CD14-positive monocyte (primary cell): Measurements from ENCODE around the gene CAMK2A. TPM values are rescaled to one million over a fixed set of nuclear protein-coding genes. Genes with fewer than 3 reads are reported as not detected.

ENCODE experiments used
- DNase-seq, 3 donors: peaks; one replicate each; pipeline ENCODE4 v3.0.0-alpha.2; 2011 to 2022
- H2AFZ ChIP-seq: 2 replicates; pipeline ENCODE4 v1.6.0; 2012; ENCODE audit warnings: mild to moderate bottlenecking, low read depth, low read length, inconsistent platforms; ENCODE audit not compliant: insufficient read depth, poor library complexity, severe bottlenecking
- H3K27ac ChIP-seq, 2 donors: 1 replicate in 1 of 2; 2 replicates in 1 of 2; pipeline ENCODE4 v1.5.1; 2012 to 2013; ENCODE audit warnings: low read length in 2 of 2, control low read depth in 1 of 2, inconsistent platforms in 1 of 2, low read depth in 1 of 2, mild to moderate bottlenecking in 1 of 2
- H3K27me3 ChIP-seq, 2 donors: one replicate each; pipeline versions ENCODE4 v1.6.0 to v1.6.1; 2011 to 2013; ENCODE audit warnings: low read length in 2 of 2; ENCODE audit not compliant: control insufficient read depth in 2 of 2, insufficient read depth in 2 of 2
- H3K36me3 ChIP-seq, 2 donors: replicated peaks in 1 of 2; 1 replicate in 1 of 2; 2 replicates in 1 of 2; pipeline versions ENCODE4 v1.5.1 to v1.6.1; 2012 to 2013; ENCODE audit warnings: low read length in 2 of 2, control low read depth in 1 of 2, inconsistent platforms in 1 of 2, mild to moderate bottlenecking in 1 of 2; ENCODE audit not compliant: insufficient read depth in 2 of 2, control insufficient read depth in 1 of 2
- H3K4me1 ChIP-seq, 2 donors: 1 replicate in 1 of 2; 2 replicates in 1 of 2; pipeline versions ENCODE4 v1.5.1 to v1.6.1; 2012 to 2013; ENCODE audit warnings: low read length in 2 of 2, control low read depth in 1 of 2, inconsistent platforms in 1 of 2, mild to moderate bottlenecking in 1 of 2, moderate library complexity in 1 of 2; ENCODE audit not compliant: insufficient read depth in 2 of 2, control insufficient read depth in 1 of 2
- H3K4me2 ChIP-seq: replicated peaks from 2 replicates; pipeline ENCODE3; 2012; ENCODE audit warnings: low read length, moderate library complexity, mild to moderate bottlenecking; ENCODE audit not compliant: poor library complexity, severe bottlenecking; ENCODE audit errors: extremely low read depth
- H3K4me3 ChIP-seq, 3 experiments: fragments of 200-600 bp in 1 of 3; sonication (generic) in 1 of 3; replicated peaks in 1 of 3; 1 replicate in 2 of 3; 2 replicates in 1 of 3; pipeline ENCODE4 v1.5.1; 2011 to 2013; ENCODE audit warnings: low read length in 3 of 3, mild to moderate bottlenecking in 3 of 3, control low read depth in 2 of 3, low read depth in 2 of 3, inconsistent platforms in 1 of 3, moderate library complexity in 1 of 3
- H3K79me2 ChIP-seq: 2 replicates; pipeline ENCODE4 v1.6.0; 2012; ENCODE audit warnings: mild to moderate bottlenecking, control low read depth, inconsistent platforms, low read length, moderate library complexity; ENCODE audit not compliant: insufficient read depth
- H3K9ac ChIP-seq: 2 replicates; pipeline ENCODE4 v1.6.0; 2017; ENCODE audit warnings: low read length, mild to moderate bottlenecking; ENCODE audit not compliant: insufficient read depth, poor library complexity, severe bottlenecking
- H3K9me3 ChIP-seq, 2 donors: replicated peaks in 1 of 2; 1 replicate in 1 of 2; 2 replicates in 1 of 2; pipeline versions ENCODE4 v1.5.1 to v1.6.1; 2012 to 2013; ENCODE audit warnings: low read length in 2 of 2, control low read depth in 1 of 2; ENCODE audit not compliant: control insufficient read depth in 1 of 2, insufficient read depth in 1 of 2
- H4K20me1 ChIP-seq: 2 replicates; pipeline ENCODE4 v1.6.0; 2012; ENCODE audit warnings: mild to moderate bottlenecking, low read length, control low read depth, moderate library complexity; ENCODE audit not compliant: insufficient read depth
- H3K27ac Mint-ChIP-seq, 7 donors: one replicate each; pipeline ENCODE4 v1.8.0; 2020; ENCODE audit warnings: mild to moderate bottlenecking in 7 of 7, mixed read lengths in 7 of 7, moderate library complexity in 6 of 7, inconsistent platforms in 2 of 7
- H3K27me3 Mint-ChIP-seq, 3 donors: one replicate each; pipeline ENCODE4 v1.8.0; 2021 to 2022; ENCODE audit warnings: low read depth in 3 of 3, mild to moderate bottlenecking in 3 of 3, mixed read lengths in 3 of 3, moderate library complexity in 3 of 3, inconsistent platforms in 1 of 3
- H3K36me3 Mint-ChIP-seq, 2 donors: one replicate each; pipeline ENCODE4 v1.8.0; 2020; ENCODE audit warnings: mixed read lengths in 2 of 2, inconsistent platforms in 1 of 2, mild to moderate bottlenecking in 1 of 2
- H3K4me1 Mint-ChIP-seq: one replicate; pipeline ENCODE4 v1.8.0; 2020; ENCODE audit warnings: mild to moderate bottlenecking, mixed read lengths
- H3K4me3 Mint-ChIP-seq, 2 donors: one replicate each; pipeline ENCODE4 v1.8.0; 2020; ENCODE audit warnings: mild to moderate bottlenecking in 2 of 2, mixed read lengths in 2 of 2, moderate library complexity in 1 of 2
- H3K9me3 Mint-ChIP-seq, 7 donors: one replicate each; pipeline ENCODE4 v1.8.0; 2020 to 2022; ENCODE audit warnings: mixed read lengths in 7 of 7, mild to moderate bottlenecking in 6 of 7, moderate library complexity in 6 of 7, inconsistent platforms in 2 of 7
- WGBS: methylation state at CpG from one replicate; pipeline ENCODE4 v1.1.5; 2013; ENCODE audit warnings: missing lambda C conversion rate; ENCODE audit not compliant: insufficient coverage; 5-methylcytosine and 5-hydroxymethylcytosine counted together
- intact Hi-C, 2 donors: fragments of 100-400 bp; cut with micrococcal nuclease; formaldehyde crosslinking; loops; one replicate each; pipeline versions ENCODE4 v1.15.0 to v1.15.1; 2023
- polyA plus RNA-seq, 3 donors: library from polyadenylated mRNA; depleted of rRNA in 1 of 3; unstranded in 2 of 3; stranded (reverse) in 1 of 3; fragments of 300-500 nt in 2 of 3; fragments of >200 nt in 1 of 3; fragmentation: Illumina TruSeq in 2 of 3; gene quantifications; 1 replicate in 2 of 3; 2 replicates in 1 of 3; pipeline ENCODE4 v1.2.3, GENCODE V29; 2012 to 2021
- TF ChIP-seq, protein P1 (sequence below): fragments of 200-600 bp; IDR thresholded peaks from one replicate; pipeline ENCODE4 v1.8.0; 2022; ENCODE audit warnings: antibody characterized with exemption, mild to moderate bottlenecking

The CAMK2A gene
- polyA plus RNA-seq, 3 donors: not detected

DNA sequence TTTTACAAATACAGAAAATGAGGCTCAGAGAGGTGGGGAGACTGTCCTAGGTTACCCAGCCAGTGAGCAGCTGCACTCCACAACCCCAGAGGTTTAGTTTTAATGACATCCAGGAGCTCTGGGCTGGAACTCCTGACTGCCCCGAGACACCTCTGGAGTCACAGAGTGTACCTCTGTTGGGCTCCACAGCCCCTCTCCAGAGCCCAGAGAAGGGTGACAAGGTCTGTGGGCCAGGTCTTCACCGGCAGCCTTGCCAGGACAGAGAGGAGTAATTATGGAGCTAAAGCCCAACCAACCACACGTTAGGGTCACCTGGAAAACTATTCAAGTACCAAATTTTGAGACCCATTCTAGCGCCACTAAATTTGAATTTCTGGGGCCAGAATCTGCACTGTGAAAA is 111.9 kb downstream of the CAMK2A start:
- Mint-ChIP-seq H3K36me3 (no peaks in the 10 kb centered on the region), H3K27me3 (peaks cover 6 to 9% (median 8%) of the 10 kb centered on the region in 3 donors), H3K4me3 (no peak overlapping the region), H3K4me1 (peaks cover 14% of the 10 kb centered on the region), H3K27ac (no peak overlapping the region), H3K9me3 (peaks cover 0 to 2% (median 0%) of the 10 kb centered on the region in 7 donors)
- H3K9ac ChIP-seq: no peak overlapping the region
- H3K4me3 ChIP-seq: no peak overlapping the region
- TF ChIP-seq, protein P1, sequence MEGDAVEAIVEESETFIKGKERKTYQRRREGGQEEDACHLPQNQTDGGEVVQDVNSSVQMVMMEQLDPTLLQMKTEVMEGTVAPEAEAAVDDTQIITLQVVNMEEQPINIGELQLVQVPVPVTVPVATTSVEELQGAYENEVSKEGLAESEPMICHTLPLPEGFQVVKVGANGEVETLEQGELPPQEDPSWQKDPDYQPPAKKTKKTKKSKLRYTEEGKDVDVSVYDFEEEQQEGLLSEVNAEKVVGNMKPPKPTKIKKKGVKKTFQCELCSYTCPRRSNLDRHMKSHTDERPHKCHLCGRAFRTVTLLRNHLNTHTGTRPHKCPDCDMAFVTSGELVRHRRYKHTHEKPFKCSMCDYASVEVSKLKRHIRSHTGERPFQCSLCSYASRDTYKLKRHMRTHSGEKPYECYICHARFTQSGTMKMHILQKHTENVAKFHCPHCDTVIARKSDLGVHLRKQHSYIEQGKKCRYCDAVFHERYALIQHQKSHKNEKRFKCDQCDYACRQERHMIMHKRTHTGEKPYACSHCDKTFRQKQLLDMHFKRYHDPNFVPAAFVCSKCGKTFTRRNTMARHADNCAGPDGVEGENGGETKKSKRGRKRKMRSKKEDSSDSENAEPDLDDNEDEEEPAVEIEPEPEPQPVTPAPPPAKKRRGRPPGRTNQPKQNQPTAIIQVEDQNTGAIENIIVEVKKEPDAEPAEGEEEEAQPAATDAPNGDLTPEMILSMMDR: no peak
- no peak for DNase-seq
- H3K79me2 ChIP-seq: no peaks in the 10 kb centered on the region
- intact Hi-C loops: no loop called here
- no peaks in the 10 kb centered on the region for H3K27me3 ChIP-seq
- peaks cover 12 to 13% of the 10 kb centered on the region in 2 donors for H3K4me1 ChIP-seq
- H3K36me3 ChIP-seq: no peaks in the 10 kb centered on the region
- H2AFZ ChIP-seq: no peak overlapping the region
- H4K20me1 ChIP-seq: no peaks in the 10 kb centered on the region
- WGBS: 100% methylated on average over 2 of the region's 4 CpGs
- no peak overlapping the region for H3K27ac ChIP-seq
- no peak overlapping the region for H3K4me2 ChIP-seq
- no peaks in the 10 kb centered on the region for H3K9me3 ChIP-seq

DNA sequence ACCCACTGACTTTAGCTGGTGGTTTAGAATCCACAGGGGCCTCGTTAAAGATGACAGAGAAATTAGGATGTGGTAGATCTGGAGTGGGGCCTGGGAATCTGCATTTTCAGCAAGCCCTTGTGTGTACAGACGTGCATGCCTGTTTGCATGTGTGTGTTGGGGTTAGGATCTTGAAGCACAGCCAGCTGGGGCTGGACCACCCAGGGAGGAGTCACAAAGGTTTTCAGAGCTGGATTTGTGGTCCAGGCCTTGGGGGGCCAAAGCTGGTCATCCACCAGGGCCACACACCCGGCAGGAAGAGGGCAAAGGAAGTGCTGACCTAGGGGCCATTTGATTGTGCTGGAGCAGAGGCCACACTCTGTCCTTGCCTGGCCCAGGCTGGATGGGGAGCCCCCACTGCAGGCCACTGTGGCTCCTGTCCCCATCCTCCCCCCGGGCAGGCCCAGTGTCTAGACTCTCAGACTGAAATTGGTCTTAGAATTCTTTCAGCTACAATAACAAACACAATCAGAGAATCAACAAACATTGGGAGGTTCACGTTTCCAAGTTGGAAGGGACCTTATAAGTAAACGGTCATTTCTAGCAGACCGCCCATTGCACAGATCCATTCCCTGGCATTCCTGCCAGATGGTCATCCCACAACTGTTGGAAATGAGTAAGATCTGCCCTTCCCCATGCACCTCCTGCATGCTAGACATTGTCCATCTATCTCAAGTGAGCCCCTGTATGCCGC is 112.7 kb downstream of the CAMK2A start:
- Mint-ChIP-seq H3K27me3 (peaks cover 6 to 10% (median 6%) of the 10 kb centered on the region in 3 donors), H3K27ac (no peak overlapping the region), H3K4me1 (peaks cover 14% of the 10 kb centered on the region), H3K4me3 (no peak overlapping the region), H3K36me3 (no peaks in the 10 kb centered on the region), H3K9me3 (peaks cover 0 to 2% (median 0%) of the 10 kb centered on the region in 7 donors)
- TF ChIP-seq, protein P1: no peak
- no peak overlapping the region for H3K4me3 ChIP-seq
- intact Hi-C loops: no loop called here
- H3K36me3 ChIP-seq: no peaks in the 10 kb centered on the region
- H3K9ac ChIP-seq: no peak overlapping the region
- no peak overlapping the region for H3K4me2 ChIP-seq
- H3K27ac ChIP-seq: no peak overlapping the region
- WGBS: 81% methylated on average over 6 of the region's 8 CpGs
- H3K9me3 ChIP-seq: no peaks in the 10 kb centered on the region
- DNase-seq: no peak
- H2AFZ ChIP-seq: no peak overlapping the region
- no peaks in the 10 kb centered on the region for H3K27me3 ChIP-seq
- H4K20me1 ChIP-seq: no peaks in the 10 kb centered on the region
- peaks cover 12 to 13% of the 10 kb centered on the region in 2 donors for H3K4me1 ChIP-seq
- no peaks in the 10 kb centered on the region for H3K79me2 ChIP-seq
